Astrocyte (in vitro differentiated cells and primary cell): ENCODE data around the gene CDK16.

Experiments
- EZH2 ChIP-seq: IDR thresholded peaks from 2 replicates; pipeline ENCODE4 v1.6.1; 2012; ENCODE audit warnings: mild to moderate bottlenecking, low read length, inconsistent platforms; ENCODE audit not compliant: insufficient read depth
- TF ChIP-seq, protein P1 (sequence below): IDR thresholded peaks from 2 replicates; pipeline ENCODE4 v1.5.1; 2011; ENCODE audit warnings: low read depth, mild to moderate bottlenecking, inconsistent platforms, low read length, moderate library complexity; ENCODE audit not compliant: insufficient read depth

DNA sequence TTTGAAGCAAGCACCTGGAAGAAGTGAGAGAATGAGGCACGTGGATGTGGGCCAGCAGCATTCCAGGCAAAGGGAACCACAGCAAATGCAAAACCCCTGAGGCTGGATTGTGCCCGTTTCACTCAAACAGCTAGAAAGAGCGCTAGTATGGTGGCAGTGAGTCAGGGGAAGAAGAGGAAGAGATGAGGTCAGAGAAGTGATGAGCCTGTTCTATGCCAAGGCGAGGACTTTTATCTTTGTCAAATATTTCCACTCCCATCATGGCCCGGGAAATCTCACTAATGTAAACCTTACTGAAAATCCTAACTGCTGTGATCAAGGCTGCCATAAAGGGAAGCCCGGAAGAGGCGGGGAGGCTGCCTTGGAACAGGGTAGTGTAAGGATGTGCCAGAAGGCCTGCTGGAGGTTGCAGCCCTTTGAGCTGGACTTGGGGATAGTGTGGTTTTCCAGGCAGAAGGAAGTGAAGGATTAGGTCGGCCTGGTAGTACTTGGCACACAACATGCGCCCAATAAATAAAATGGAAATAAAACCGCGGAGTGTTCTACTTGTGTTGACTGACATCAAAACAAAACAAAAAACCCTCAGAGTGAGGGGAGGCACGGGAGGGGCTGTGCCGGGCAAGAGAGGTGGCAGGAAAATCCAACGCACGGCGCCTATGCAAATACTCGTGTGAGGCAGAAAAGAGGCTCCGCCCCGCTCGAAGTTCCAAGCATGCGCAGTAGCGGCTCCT is 1.2 kb upstream of the CDK16 start:
- TF ChIP-seq, protein P1, sequence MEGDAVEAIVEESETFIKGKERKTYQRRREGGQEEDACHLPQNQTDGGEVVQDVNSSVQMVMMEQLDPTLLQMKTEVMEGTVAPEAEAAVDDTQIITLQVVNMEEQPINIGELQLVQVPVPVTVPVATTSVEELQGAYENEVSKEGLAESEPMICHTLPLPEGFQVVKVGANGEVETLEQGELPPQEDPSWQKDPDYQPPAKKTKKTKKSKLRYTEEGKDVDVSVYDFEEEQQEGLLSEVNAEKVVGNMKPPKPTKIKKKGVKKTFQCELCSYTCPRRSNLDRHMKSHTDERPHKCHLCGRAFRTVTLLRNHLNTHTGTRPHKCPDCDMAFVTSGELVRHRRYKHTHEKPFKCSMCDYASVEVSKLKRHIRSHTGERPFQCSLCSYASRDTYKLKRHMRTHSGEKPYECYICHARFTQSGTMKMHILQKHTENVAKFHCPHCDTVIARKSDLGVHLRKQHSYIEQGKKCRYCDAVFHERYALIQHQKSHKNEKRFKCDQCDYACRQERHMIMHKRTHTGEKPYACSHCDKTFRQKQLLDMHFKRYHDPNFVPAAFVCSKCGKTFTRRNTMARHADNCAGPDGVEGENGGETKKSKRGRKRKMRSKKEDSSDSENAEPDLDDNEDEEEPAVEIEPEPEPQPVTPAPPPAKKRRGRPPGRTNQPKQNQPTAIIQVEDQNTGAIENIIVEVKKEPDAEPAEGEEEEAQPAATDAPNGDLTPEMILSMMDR: no peak
- no peak for TF ChIP-seq EZH2
